Ovary (tissue), 3 donors: ENCODE measurements around the gene LIN37.

ENCODE experiments used
- EP300 ChIP-seq: sonication (generic); formaldehyde crosslinking; IDR thresholded peaks from one replicate; pipeline ENCODE4 v1.6.1; 2017; ENCODE audit warnings: antibody characterized with exemption
- POLR2A ChIP-seq: fragments of 450-650 bp; IDR thresholded peaks from one replicate; pipeline ENCODE4 v1.6.1; 2017; ENCODE audit warnings: antibody characterized with exemption, mild to moderate bottlenecking, moderate library complexity
- TF ChIP-seq, protein P1 (sequence below), 3 donors: fragments of 450-650 bp in 2 of 3; fragments of 200-600 bp in 1 of 3; IDR thresholded peaks; one replicate each; pipeline versions ENCODE4 v1.5.1 to v1.8.0; 2016 to 2022; ENCODE audit warnings: antibody characterized with exemption in 3 of 3, mild to moderate bottlenecking in 1 of 3
- donor health status: DM: no; HTN: no; CAD: no.

DNA sequence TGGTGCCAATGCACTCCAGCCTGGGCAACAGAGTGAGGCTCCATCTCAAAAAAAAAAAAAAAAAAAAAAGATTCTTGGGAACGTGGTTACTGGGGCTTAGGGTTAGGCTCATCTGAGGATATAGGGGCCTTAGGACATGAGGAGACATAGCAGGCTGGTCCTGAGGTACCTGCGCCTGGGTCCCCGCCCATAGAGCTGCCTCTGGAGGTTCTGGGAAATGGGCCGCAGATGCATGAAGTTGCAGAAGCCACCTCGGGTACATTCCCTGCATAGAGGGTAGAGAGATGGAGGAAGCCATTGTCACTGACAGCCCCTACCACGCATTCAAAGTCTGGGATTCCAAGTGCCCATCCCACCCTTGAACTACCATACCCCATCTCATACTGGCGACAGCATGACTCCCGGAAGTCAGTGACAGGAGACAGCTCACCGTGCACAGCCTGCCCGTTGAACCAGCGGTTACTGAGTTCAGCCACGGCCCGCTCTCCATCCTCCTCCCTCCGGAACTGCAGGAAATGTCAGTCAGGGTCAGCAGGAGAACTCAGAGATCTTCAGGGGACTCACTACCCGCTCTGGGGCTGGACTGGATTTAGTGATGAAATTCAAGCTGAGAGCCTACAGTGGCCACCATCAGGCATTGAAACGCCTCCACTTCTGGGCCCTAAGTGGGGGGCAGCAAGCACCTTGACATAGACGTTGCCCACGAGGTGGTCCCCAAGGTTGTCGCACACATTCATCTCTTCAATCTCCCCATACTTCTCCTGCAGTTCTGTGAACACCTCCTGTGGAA lies 4.5 kb upstream of the LIN37 start:
- TF ChIP-seq POLR2A (no peak), EP300 (no peak)
- TF ChIP-seq, protein P1, sequence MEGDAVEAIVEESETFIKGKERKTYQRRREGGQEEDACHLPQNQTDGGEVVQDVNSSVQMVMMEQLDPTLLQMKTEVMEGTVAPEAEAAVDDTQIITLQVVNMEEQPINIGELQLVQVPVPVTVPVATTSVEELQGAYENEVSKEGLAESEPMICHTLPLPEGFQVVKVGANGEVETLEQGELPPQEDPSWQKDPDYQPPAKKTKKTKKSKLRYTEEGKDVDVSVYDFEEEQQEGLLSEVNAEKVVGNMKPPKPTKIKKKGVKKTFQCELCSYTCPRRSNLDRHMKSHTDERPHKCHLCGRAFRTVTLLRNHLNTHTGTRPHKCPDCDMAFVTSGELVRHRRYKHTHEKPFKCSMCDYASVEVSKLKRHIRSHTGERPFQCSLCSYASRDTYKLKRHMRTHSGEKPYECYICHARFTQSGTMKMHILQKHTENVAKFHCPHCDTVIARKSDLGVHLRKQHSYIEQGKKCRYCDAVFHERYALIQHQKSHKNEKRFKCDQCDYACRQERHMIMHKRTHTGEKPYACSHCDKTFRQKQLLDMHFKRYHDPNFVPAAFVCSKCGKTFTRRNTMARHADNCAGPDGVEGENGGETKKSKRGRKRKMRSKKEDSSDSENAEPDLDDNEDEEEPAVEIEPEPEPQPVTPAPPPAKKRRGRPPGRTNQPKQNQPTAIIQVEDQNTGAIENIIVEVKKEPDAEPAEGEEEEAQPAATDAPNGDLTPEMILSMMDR (IDR thresholded peaks at IDR 0.05): no peak
